Inferior parietal cortex (tissue), 1 donor: ENCODE results near the gene SSRP1.
A peak's percentile ranks its signal among the peaks of the same experiment; 100 is the strongest.
"Not testable (repeated sequence)": the region's sequence is repeated elsewhere in the genome, so short reads cannot be mapped to it uniquely, and the experiment has no call there.

Experiments used
- DNase-seq: peaks from one replicate; pipeline ENCODE4 v3.0.0-alpha.2; 2016; ENCODE audit errors: extremely low spot score

The SSRP1 gene

GRCh38 chr11:57335343-57336110, at the start of gene SSRP1:
Gene SSRP1 (minus strand): TSS chr11:57335892. CDS start chr11:57335121, 771 bp downstream.
- DNase-seq: peak; percentile 87

GRCh38 chr11:57380975-57381374, 45.3 kb upstream of the SSRP1 start, which contains the start of gene PRG3:
Gene PRG3 (minus strand): TSS chr11:57381150. CDS start chr11:57380708, 442 bp downstream.
- no peak for DNase-seq

GRCh38 chr11:57379732-57380131, 44.0 kb upstream of the SSRP1 start:
- no peak for DNase-seq

- DNase-seq: no peak
These were observed 42.5 kb upstream of the SSRP1 start for GRCh38 chr11:57378186-57378585.

DNA sequence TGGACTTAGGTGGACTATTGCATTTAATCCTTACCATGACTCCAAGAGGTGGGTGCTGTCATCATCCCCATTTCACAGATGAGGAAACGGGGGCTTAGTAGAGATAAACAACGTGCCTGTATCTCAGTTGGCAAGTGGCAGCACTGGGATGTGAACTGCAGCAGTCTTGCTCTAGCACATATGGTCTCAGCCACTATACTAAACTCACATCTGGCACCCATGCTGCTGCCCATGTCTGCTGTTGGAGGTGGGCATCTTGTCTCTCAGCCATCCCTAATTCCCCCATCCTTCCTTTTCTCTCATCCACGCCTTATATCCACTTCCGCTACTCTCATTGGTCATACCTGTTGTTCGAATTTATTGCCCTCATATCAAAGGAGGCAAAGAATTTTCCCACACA, 41.4 kb upstream of the SSRP1 start:
- no peak for DNase-seq

- no peak for DNase-seq
These were observed 40.7 kb upstream of the SSRP1 start for GRCh38 chr11:57376095-57377090.

GRCh38 chr11:57375490-57375889, 39.8 kb upstream of the SSRP1 start:
- no peak for DNase-seq

- DNase-seq: no peak
These were observed 39.3 kb upstream of the SSRP1 start for GRCh38 chr11:57374966-57375365.

GRCh38 chr11:57373146-57373545, 37.5 kb upstream of the SSRP1 start:
- no peak for DNase-seq

DNA sequence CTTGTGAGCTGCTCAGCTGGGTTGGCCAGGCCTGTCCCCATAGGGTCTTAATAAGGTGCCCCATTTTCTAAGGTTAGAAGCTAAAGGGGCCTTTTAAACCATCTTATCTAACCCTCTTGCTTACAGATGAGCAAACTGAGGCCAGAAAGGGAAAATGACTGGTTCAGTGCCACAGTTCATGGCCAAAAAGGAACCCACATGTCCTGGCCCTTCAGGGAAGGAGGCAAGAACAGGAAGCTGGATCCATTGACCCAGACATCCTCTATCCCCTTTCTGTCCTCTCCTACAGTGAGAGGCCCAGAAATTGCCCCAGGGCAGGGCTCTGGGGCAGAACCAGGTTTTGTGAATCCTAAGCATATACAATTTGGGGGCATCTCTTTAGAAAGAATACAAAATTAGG, 35.2 kb upstream of the SSRP1 start:
- no peak for DNase-seq

DNA sequence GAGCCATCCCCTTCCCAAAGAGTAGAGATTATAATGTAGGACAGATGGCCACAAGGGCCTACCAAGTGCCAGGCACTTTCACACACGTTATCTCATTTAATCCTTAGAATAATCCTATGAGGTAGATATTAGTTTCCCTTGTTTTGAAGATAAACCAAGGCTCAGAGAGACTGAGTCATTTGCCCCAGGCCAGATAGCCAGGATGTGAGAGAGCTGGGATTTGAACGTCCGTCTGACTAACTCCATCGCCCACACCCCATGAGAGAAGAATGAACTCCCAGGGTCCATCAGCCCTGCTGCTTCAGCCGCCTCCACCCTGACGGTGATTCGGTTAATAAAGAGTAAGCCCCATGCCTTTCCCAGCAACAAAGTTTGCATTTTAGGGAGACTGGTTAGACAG, 34.6 kb upstream of the SSRP1 start:
- no peak for DNase-seq

DNA sequence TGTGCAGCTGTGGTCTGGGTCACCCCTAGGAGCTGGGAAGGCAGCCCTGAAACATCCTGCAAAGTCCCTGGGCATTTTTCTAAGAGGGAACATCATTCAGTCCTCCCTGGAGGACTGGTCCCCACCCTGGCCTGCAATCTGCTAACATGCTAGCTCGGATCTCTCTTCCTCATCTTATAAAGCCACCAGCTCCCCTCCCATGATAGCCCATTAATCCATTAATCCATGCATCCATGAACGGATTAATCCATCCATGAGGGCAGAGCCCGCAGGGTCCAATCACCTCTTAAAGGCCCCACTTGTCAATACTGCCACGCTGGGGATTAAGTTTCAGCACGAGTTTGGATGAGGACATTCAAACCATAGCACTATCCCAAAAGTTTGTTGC, 33.1 kb upstream of the SSRP1 start:
- DNase-seq: no peak

- no peak for DNase-seq
These were observed 32.6 kb upstream of the SSRP1 start for GRCh38 chr11:57368106-57368844.

GRCh38 chr11:57364851-57365660, 29.4 kb upstream of the SSRP1 start:
- no peak for DNase-seq

GRCh38 chr11:57363131-57364080, 27.7 kb upstream of the SSRP1 start:
- DNase-seq: peak; percentile 47

- no peak for DNase-seq
These were observed 26.2 kb upstream of the SSRP1 start for GRCh38 chr11:57361926-57362325.

DNA sequence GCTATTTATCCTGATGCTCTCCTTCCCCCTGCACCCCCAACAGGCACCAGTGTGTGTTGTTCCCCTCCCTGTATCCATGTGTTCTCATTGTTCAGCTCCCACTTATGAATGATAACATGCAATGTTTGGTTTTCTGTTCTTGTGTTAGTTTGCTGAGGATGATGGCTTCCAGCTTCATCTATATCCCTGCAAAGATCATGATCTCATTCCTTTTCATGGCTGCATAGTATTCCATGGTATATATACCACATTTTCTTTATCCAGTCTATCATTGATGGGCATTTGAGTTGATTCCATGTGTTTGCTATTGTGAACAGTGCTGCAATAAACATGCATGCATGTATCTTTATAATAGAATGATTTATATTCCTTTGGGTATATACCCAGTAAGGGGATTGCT, 25.7 kb upstream of the SSRP1 start:
- DNase-seq: not testable (repeated sequence)

DNA sequence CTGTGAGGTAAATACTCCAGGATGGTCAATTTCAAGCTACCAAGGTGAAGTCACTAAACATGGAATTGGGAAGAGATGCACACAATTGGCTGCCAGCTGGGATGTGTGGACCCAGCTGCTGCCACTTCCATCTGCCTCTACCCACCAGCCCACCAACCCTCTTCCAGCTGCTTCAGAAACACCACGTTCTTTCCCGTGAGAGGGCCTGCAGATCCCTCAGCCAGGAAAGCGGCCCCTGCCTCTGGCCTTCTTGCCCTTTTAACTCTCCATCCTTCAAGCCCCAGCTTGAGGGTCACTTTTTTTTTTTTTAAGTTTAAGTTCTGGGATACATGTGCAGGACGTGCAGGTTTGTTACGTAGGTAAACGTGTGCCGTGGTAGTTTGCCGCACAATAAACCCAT, 25.3 kb upstream of the SSRP1 start:
- DNase-seq: no peak

GRCh38 chr11:57359896-57360690, 24.4 kb upstream of the SSRP1 start:
- no peak for DNase-seq
